ENCODE results near the gene AGRN.
"Not testable (repeated sequence)": the region's sequence is repeated elsewhere in the genome, so short reads cannot be mapped to it uniquely, and the experiment has no call there.

AGRN gene

GRCh38 chr1:1063945-1064831, 44.3 kb downstream of the AGRN start:
- DNase-seq, result peak in 13 of 56 donors; percentile 9 to 53 (median 21)

- DNase-seq, result no peak
Observed at GRCh38 chr1:1065265-1065939, 45.5 kb downstream of the AGRN start.

- DNase-seq, result not testable (repeated sequence)
Observed at GRCh38 chr1:1065940-1066304, 46.0 kb downstream of the AGRN start.

- DNase-seq, result no peak
Observed at GRCh38 chr1:1066403-1067283, 46.7 kb downstream of the AGRN start.

GRCh38 chr1:1067284-1067859, 47.5 kb downstream of the AGRN start:
- no peak for DNase-seq

- DNase-seq, result no peak
Observed at GRCh38 chr1:1067860-1068516, 48.1 kb downstream of the AGRN start.

- DNase-seq, result no peak
Observed at GRCh38 chr1:1068517-1069055, 48.7 kb downstream of the AGRN start.

- DNase-seq, result peak in 40 of 56 donors; percentile 8 to 77 (median 42)
Observed at GRCh38 chr1:1069056-1069710, 49.3 kb downstream of the AGRN start.

GRCh38 chr1:1069711-1070676, 50.1 kb downstream of the AGRN start:
- no peak for DNase-seq

GRCh38 chr1:1071486-1072298, 51.8 kb downstream of the AGRN start:
- DNase-seq, result no peak

GRCh38 chr1:1072299-1072848, 52.5 kb downstream of the AGRN start:
- DNase-seq, result no peak

- DNase-seq, result no peak
Observed at GRCh38 chr1:1072849-1073742, 53.2 kb downstream of the AGRN start.

GRCh38 chr1:1073743-1074587, 54.0 kb downstream of the AGRN start, which contains the start of gene RNF223:
Gene RNF223 (minus strand): TSS chr1:1074306. CDS start chr1:1072566, 1,740 bp downstream.
- no peak for DNase-seq

- no peak for DNase-seq
Observed at GRCh38 chr1:1074631-1075147, 54.8 kb downstream of the AGRN start.
